Fibroblast of lung (primary cell): Measurements from ENCODE around the gene RPL22L1.

Source experiments
- CTCF ChIP-seq, 2 donors: IDR thresholded peaks in 1 of 2; conservative IDR thresholded peaks in 1 of 2; 1 replicate in 1 of 2; 2 replicates in 1 of 2; pipeline ENCODE4 v1.5.1; 2011 to 2012; ENCODE audit warnings: low read length in 2 of 2, control low read depth in 1 of 2, inconsistent platforms in 1 of 2, low read depth in 1 of 2, mild to moderate bottlenecking in 1 of 2
- EZH2 ChIP-seq: IDR thresholded peaks from 2 replicates; pipeline ENCODE4 v1.5.1; 2012; ENCODE audit warnings: low read length, control low read depth, mild to moderate bottlenecking; ENCODE audit errors: missing control alignments

GRCh38 chr3:170866499-170866898 lies 3.5 kb downstream of the RPL22L1 start:
- TF ChIP-seq CTCF (conservative IDR thresholded peaks at IDR 0.05 in 1 of 2, IDR thresholded peaks at IDR 0.05 in 1 of 2; ENCODE audit: low read depth in 1 of 2, low read length in 2 of 2) (no peak), EZH2 (no peak)
